HEK293 (cell line): ENCODE results near the gene MAP3K15.

ENCODE experiments used
- CTCF ChIP-seq: fragments of 450-650 bp; formaldehyde crosslinking; IDR thresholded peaks from 2 replicates; pipeline ENCODE4 v1.5.1; 2016; ENCODE audit warnings: missing biosample characterization, missing genetic modification characterization
- REST ChIP-seq: fragments of 450-650 bp; formaldehyde crosslinking; IDR thresholded peaks from 2 replicates; pipeline ENCODE4 v1.5.1; 2016; ENCODE audit warnings: missing biosample characterization, missing genetic modification characterization
- TCF7L2 ChIP-seq: IDR thresholded peaks from 2 replicates; pipeline ENCODE4 v1.6.1; 2011; ENCODE audit warnings: low read depth, mild to moderate bottlenecking, inconsistent platforms, low read length, moderate library complexity, borderline replicate concordance
- TRIM28 ChIP-seq: IDR thresholded peaks from 2 replicates; pipeline ENCODE4 v1.6.1; 2011; ENCODE audit warnings: low read length, control low read depth, borderline replicate concordance
- ZFP3 ChIP-seq: fragments of 450-650 bp; formaldehyde crosslinking; IDR thresholded peaks from 2 replicates; pipeline ENCODE4 v1.5.1; 2016; ENCODE audit warnings: low read depth, missing biosample characterization, missing genetic modification characterization
- ZNF133 ChIP-seq: fragments of 450-650 bp; formaldehyde crosslinking; IDR thresholded peaks from 2 replicates; pipeline ENCODE4 v1.5.1; 2016; ENCODE audit warnings: missing biosample characterization, missing genetic modification characterization
- ZNF274 ChIP-seq, 2 experiments: fragments of 200-500 bp in 1 of 2; fragments of 450-650 bp in 1 of 2; sonication (Bioruptor generic) in 1 of 2; formaldehyde crosslinking in 1 of 2; IDR thresholded peaks; 2 replicates each; pipeline versions ENCODE4 v1.5.1 to v1.6.1; 2014 to 2016; ENCODE audit warnings: borderline replicate concordance in 1 of 2, inconsistent platforms in 1 of 2, low read length in 1 of 2, missing biosample characterization in 1 of 2, missing genetic modification characterization in 1 of 2
- ZNF423 ChIP-seq: fragments of 450-650 bp; formaldehyde crosslinking; IDR thresholded peaks from 2 replicates; pipeline ENCODE4 v1.5.1; 2016; ENCODE audit warnings: missing biosample characterization, missing genetic modification characterization
- ZNF621 ChIP-seq: fragments of 450-650 bp; formaldehyde crosslinking; IDR thresholded peaks from 2 replicates; pipeline ENCODE4 v1.5.1; 2017; ENCODE audit warnings: missing biosample characterization, missing genetic modification characterization
- ZNF792 ChIP-seq: fragments of 450-650 bp; formaldehyde crosslinking; IDR thresholded peaks from 2 replicates; pipeline ENCODE4 v1.5.1; 2016; ENCODE audit warnings: missing biosample characterization, missing genetic modification characterization
- TF ChIP-seq, protein P1 (sequence below): fragments of 450-650 bp; formaldehyde crosslinking; IDR thresholded peaks from 2 replicates; pipeline ENCODE4 v1.5.1; 2016; ENCODE audit warnings: missing biosample characterization, missing genetic modification characterization, low read depth
- TF ChIP-seq, protein P2 (sequence below): fragments of 450-650 bp; formaldehyde crosslinking; IDR thresholded peaks from 2 replicates; pipeline ENCODE4 v1.5.1; 2016; ENCODE audit warnings: missing biosample characterization, missing genetic modification characterization

- TF ChIP-seq ZFP3 (tag by site-specific recombination) (no peak), CTCF (peak; percentile 74), ZNF133 (no peak), ZNF792 (no peak), ZNF274 (IDR thresholded peaks at IDR 0.05; ENCODE audit: low read length) (no peak), ZNF274 (tag by site-specific recombination; IDR thresholded peaks at IDR 0.05; ENCODE audit: borderline replicate concordance) (no peak), TCF7L2 (no peak), ZNF621 (tag by site-specific recombination) (no peak), REST (tag by site-specific recombination) (no peak), TRIM28 (0 out of 2 replicates have a peak, but pooled peaks have one; percentile 27), ZNF423 (tag by site-specific recombination) (no peak)
- TF ChIP-seq, protein P1, sequence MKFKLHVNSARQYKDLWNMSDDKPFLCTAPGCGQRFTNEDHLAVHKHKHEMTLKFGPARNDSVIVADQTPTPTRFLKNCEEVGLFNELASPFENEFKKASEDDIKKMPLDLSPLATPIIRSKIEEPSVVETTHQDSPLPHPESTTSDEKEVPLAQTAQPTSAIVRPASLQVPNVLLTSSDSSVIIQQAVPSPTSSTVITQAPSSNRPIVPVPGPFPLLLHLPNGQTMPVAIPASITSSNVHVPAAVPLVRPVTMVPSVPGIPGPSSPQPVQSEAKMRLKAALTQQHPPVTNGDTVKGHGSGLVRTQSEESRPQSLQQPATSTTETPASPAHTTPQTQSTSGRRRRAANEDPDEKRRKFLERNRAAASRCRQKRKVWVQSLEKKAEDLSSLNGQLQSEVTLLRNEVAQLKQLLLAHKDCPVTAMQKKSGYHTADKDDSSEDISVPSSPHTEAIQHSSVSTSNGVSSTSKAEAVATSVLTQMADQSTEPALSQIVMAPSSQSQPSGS (tag by site-specific recombination), result no peak
- TF ChIP-seq, protein P2, sequence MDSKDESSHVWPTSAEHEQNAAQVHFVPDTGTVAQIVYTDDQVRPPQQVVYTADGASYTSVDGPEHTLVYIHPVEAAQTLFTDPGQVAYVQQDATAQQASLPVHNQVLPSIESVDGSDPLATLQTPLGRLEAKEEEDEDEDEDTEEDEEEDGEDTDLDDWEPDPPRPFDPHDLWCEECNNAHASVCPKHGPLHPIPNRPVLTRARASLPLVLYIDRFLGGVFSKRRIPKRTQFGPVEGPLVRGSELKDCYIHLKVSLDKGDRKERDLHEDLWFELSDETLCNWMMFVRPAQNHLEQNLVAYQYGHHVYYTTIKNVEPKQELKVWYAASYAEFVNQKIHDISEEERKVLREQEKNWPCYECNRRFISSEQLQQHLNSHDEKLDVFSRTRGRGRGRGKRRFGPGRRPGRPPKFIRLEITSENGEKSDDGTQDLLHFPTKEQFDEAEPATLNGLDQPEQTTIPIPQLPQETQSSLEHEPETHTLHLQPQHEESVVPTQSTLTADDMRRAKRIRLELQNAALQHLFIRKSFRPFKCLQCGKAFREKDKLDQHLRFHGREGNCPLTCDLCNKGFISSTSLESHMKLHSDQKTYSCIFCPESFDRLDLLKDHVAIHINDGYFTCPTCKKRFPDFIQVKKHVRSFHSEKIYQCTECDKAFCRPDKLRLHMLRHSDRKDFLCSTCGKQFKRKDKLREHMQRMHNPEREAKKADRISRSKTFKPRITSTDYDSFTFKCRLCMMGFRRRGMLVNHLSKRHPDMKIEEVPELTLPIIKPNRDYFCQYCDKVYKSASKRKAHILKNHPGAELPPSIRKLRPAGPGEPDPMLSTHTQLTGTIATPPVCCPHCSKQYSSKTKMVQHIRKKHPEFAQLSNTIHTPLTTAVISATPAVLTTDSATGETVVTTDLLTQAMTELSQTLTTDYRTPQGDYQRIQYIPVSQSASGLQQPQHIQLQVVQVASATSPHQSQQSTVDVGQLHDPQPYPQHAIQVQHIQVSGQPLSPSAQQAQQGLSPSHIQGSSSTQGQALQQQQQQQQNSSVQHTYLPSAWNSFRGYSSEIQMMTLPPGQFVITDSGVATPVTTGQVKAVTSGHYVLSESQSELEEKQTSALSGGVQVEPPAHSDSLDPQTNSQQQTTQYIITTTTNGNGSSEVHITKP (tag by site-specific recombination), result no peak
Measured at GRCh38 chrX:19372170-19372546, 143.2 kb downstream of the MAP3K15 start.
